GM10266 (cell line): Measurements from ENCODE around the gene PRIMPOL.
"Not testable (repeated sequence)": the region's sequence is repeated elsewhere in the genome, so short reads cannot be mapped to it uniquely, and the experiment has no call there.

ENCODE experiments used
- DNase-seq: peaks from one replicate; pipeline ENCODE4 v3.0.0; 2012; ENCODE audit errors: extremely low spot score
- CTCF ChIP-seq: IDR thresholded peaks from 2 replicates; pipeline ENCODE4 v1.5.1; 2012; ENCODE audit warnings: mild to moderate bottlenecking, low read depth; ENCODE audit not compliant: control insufficient read depth, insufficient read depth; ENCODE audit errors: missing control alignments

The PRIMPOL gene

GRCh38 chr4:184645904-184646610, 3.5 kb upstream of the PRIMPOL start:
- no peak for DNase-seq
- TF ChIP-seq CTCF = no peak

GRCh38 chr4:184647266-184648053, 2.1 kb upstream of the PRIMPOL start:
- DNase-seq = no peak

GRCh38 chr4:184648054-184648312, 1.6 kb upstream of the PRIMPOL start:
- no peak for DNase-seq
- TF ChIP-seq CTCF = no peak

More at GRCh38 chr4:184647266-184648053, 2.1 kb upstream of the PRIMPOL start:
- no peak for TF ChIP-seq CTCF

- DNase-seq = peak; percentile 42
- no peak for TF ChIP-seq CTCF
These were observed 1.1 kb upstream of the PRIMPOL start for GRCh38 chr4:184648313-184649025.

GRCh38 chr4:184649971-184650855, 675 bp downstream of the PRIMPOL start:
- DNase-seq = no peak
- no peak for TF ChIP-seq CTCF

GRCh38 chr4:184651899-184652298, 2.4 kb downstream of the PRIMPOL start:
- no peak for TF ChIP-seq CTCF
- no peak for DNase-seq

GRCh38 chr4:184652681-184653080, 3.1 kb downstream of the PRIMPOL start:
- not testable (repeated sequence) for DNase-seq
